H9 (cell line): ENCODE data around the gene SHC1. TPM values are rescaled to one million over a fixed set of nuclear protein-coding genes. Genes with fewer than 3 reads are reported as not detected.

Experiments
- DNase-seq: peaks from one replicate; pipeline ENCODE4 v3.0.0-alpha.2; 2017
- H2AFZ ChIP-seq: one replicate; pipeline ENCODE4 v1.6.1; 2013; ENCODE audit warnings: mild to moderate bottlenecking, low read length, control low read depth, moderate library complexity
- H2AK5ac ChIP-seq: 2 replicates; pipeline ENCODE4 v1.6.1; 2013; ENCODE audit warnings: low read length, control low read depth, mixed read lengths; ENCODE audit not compliant: insufficient read length
- H2BK120ac ChIP-seq: one replicate; pipeline ENCODE4 v1.6.1; 2013; ENCODE audit warnings: low read depth, mild to moderate bottlenecking, low read length, control low read depth, inconsistent platforms; ENCODE audit not compliant: poor library complexity, severe bottlenecking
- H2BK12ac ChIP-seq: 2 replicates; pipeline ENCODE4 v1.6.1; 2013; ENCODE audit warnings: low read length, control low read depth, mixed read lengths, low read depth; ENCODE audit not compliant: insufficient read length
- H2BK15ac ChIP-seq: 2 replicates; pipeline ENCODE4 v1.6.1; 2013; ENCODE audit warnings: low read depth, low read length, control low read depth
- H2BK20ac ChIP-seq: one replicate; pipeline ENCODE4 v1.6.1; 2013; ENCODE audit warnings: low read depth, mild to moderate bottlenecking, low read length, control low read depth, inconsistent platforms; ENCODE audit not compliant: poor library complexity, severe bottlenecking
- H2BK5ac ChIP-seq: 2 replicates; pipeline ENCODE4 v1.6.1; 2013; ENCODE audit warnings: low read length, control low read depth, mixed read lengths; ENCODE audit not compliant: insufficient read length
- H3K14ac ChIP-seq: 2 replicates; pipeline ENCODE4 v1.6.1; 2013; ENCODE audit warnings: low read length, control low read depth; ENCODE audit not compliant: insufficient read depth
- H3K18ac ChIP-seq: 2 replicates; pipeline ENCODE4 v1.6.1; 2013; ENCODE audit warnings: low read depth, mild to moderate bottlenecking, mixed read lengths, low read length, control low read depth; ENCODE audit not compliant: insufficient read length
- H3K23ac ChIP-seq: 2 replicates; pipeline ENCODE4 v1.6.1; 2013; ENCODE audit warnings: low read length, control low read depth, mixed read lengths, low read depth; ENCODE audit not compliant: insufficient read length
- H3K23me2 ChIP-seq: 2 replicates; pipeline ENCODE4 v1.6.1; 2013; ENCODE audit warnings: low read depth, mild to moderate bottlenecking, mixed read lengths, low read length, control low read depth; ENCODE audit not compliant: insufficient read length, poor library complexity, severe bottlenecking
- H3K27ac ChIP-seq: 2 replicates; pipeline ENCODE4 v1.5.1; 2013; ENCODE audit warnings: low read length, control low read depth, mixed read lengths, low read depth; ENCODE audit not compliant: insufficient read length
- H3K27me3 ChIP-seq: 2 replicates; pipeline ENCODE4 v1.6.1; 2013; ENCODE audit warnings: low read length, control low read depth, inconsistent platforms; ENCODE audit not compliant: insufficient read depth
- H3K4ac ChIP-seq: 2 replicates; pipeline ENCODE4 v1.6.1; 2013; ENCODE audit warnings: low read depth, mild to moderate bottlenecking, control low read depth, inconsistent platforms, low read length, moderate library complexity
- H3K4me1 ChIP-seq: 2 replicates; pipeline ENCODE4 v1.6.1; 2013; ENCODE audit warnings: low read length, control low read depth, inconsistent platforms; ENCODE audit not compliant: insufficient read depth
- H3K4me2 ChIP-seq: 2 replicates; pipeline ENCODE4 v1.6.1; 2013; ENCODE audit warnings: low read length, control low read depth, mixed read lengths; ENCODE audit not compliant: insufficient read length, insufficient read depth
- H3K56ac ChIP-seq: 2 replicates; pipeline ENCODE4 v1.6.1; 2013; ENCODE audit warnings: low read depth, mild to moderate bottlenecking, mixed read lengths, low read length, control low read depth; ENCODE audit not compliant: insufficient read length
- H3K79me1 ChIP-seq: 2 replicates; pipeline ENCODE4 v1.6.1; 2013; ENCODE audit warnings: low read depth, mild to moderate bottlenecking, moderate library complexity, low read length, control low read depth, inconsistent platforms; ENCODE audit not compliant: insufficient read depth, poor library complexity, severe bottlenecking
- H3K79me2 ChIP-seq: 2 replicates; pipeline ENCODE4 v1.6.1; 2013; ENCODE audit warnings: low read length, control low read depth, inconsistent platforms; ENCODE audit not compliant: insufficient read depth
- H3K9ac ChIP-seq: 2 replicates; pipeline ENCODE4 v1.6.1; 2013; ENCODE audit warnings: low read length, control low read depth, mixed read lengths; ENCODE audit not compliant: insufficient read length; ENCODE audit errors: extremely low read depth
- H3K9me3 ChIP-seq: one replicate; pipeline ENCODE4 v1.6.1; 2013; ENCODE audit warnings: low read depth, low read length, inconsistent platforms; ENCODE audit not compliant: control insufficient read depth
- H3T11ph ChIP-seq: one replicate; pipeline ENCODE4 v1.6.1; 2013; ENCODE audit warnings: mild to moderate bottlenecking, low read length, control low read depth, inconsistent platforms
- H4K20me1 ChIP-seq: one replicate; pipeline ENCODE4 v1.6.1; 2013; ENCODE audit not compliant: control insufficient read depth, insufficient read length, insufficient read depth
- H4K5ac ChIP-seq: 2 replicates; pipeline ENCODE4 v1.6.1; 2013; ENCODE audit warnings: low read depth, mild to moderate bottlenecking, mixed read lengths, low read length, control low read depth; ENCODE audit not compliant: insufficient read length
- H4K8ac ChIP-seq: replicated peaks from 2 replicates; pipeline ENCODE4 v1.6.1; 2013; ENCODE audit warnings: low read length, control low read depth, mixed read lengths, low read depth; ENCODE audit not compliant: insufficient read length
- H4K91ac ChIP-seq: 2 replicates; pipeline ENCODE4 v1.6.1; 2013; ENCODE audit warnings: low read depth, mild to moderate bottlenecking, moderate library complexity, mixed read lengths, low read length, control low read depth; ENCODE audit not compliant: insufficient read length
- H3K27ac Mint-ChIP-seq, 3 experiments: 2 replicates in 2 of 3; 3 replicates in 1 of 3; pipeline ENCODE4 v1.8.0; 2020 to 2021; ENCODE audit warnings: mixed read lengths in 3 of 3, mild to moderate bottlenecking in 1 of 3, moderate library complexity in 1 of 3
- H3K27me3 Mint-ChIP-seq: 2 replicates; pipeline ENCODE4 v1.8.0; 2021; ENCODE audit warnings: low read depth, mild to moderate bottlenecking, moderate library complexity, mixed read lengths
- H3K36me3 Mint-ChIP-seq, 3 experiments: 2 replicates in 2 of 3; 3 replicates in 1 of 3; pipeline ENCODE4 v1.8.0; 2020 to 2021; ENCODE audit warnings: low read depth in 3 of 3, mixed read lengths in 3 of 3; ENCODE audit not compliant: insufficient read depth in 1 of 3
- H3K4me1 Mint-ChIP-seq, 2 experiments: 2 replicates each; pipeline ENCODE4 v1.8.0; 2020; ENCODE audit warnings: mixed read lengths in 2 of 2
- H3K4me3 Mint-ChIP-seq, 2 experiments: 2 replicates in 1 of 2; 3 replicates in 1 of 2; pipeline ENCODE4 v1.8.0; 2020 to 2021; ENCODE audit warnings: mild to moderate bottlenecking in 2 of 2, mixed read lengths in 2 of 2, moderate library complexity in 1 of 2
- H3K9me3 Mint-ChIP-seq, 2 experiments: 2 replicates in 1 of 2; 3 replicates in 1 of 2; pipeline ENCODE4 v1.8.0; 2020; ENCODE audit warnings: mild to moderate bottlenecking in 2 of 2, mixed read lengths in 2 of 2, moderate library complexity in 1 of 2
- WGBS: extraction: QIAGEN DNeasy Blood & Tissue Kit; methylation state at CpG from one replicate; pipeline ENCODE4 v1.1.7; 2013; ENCODE audit warnings: missing lambda C conversion rate, low lambda C conversion rate, mixed read lengths; ENCODE audit not compliant: insufficient read length; ENCODE audit errors: extremely low coverage; 5-methylcytosine and 5-hydroxymethylcytosine counted together
- total RNA-seq: library from RNA; stranded (reverse); gene quantifications from 2 replicates; pipeline ENCODE4 v1.2.1, GENCODE V29; 2021
- TF ChIP-seq, protein P1 (sequence below): fragments of 200-600 bp; sonication (generic); conservative IDR thresholded peaks from 3 replicates; pipeline ENCODE4 v1.8.0; 2021; ENCODE audit warnings: antibody characterized with exemption, mild to moderate bottlenecking

The SHC1 gene
- total RNA-seq, 1 experiment from 2014 or later = 168 TPM

DNA sequence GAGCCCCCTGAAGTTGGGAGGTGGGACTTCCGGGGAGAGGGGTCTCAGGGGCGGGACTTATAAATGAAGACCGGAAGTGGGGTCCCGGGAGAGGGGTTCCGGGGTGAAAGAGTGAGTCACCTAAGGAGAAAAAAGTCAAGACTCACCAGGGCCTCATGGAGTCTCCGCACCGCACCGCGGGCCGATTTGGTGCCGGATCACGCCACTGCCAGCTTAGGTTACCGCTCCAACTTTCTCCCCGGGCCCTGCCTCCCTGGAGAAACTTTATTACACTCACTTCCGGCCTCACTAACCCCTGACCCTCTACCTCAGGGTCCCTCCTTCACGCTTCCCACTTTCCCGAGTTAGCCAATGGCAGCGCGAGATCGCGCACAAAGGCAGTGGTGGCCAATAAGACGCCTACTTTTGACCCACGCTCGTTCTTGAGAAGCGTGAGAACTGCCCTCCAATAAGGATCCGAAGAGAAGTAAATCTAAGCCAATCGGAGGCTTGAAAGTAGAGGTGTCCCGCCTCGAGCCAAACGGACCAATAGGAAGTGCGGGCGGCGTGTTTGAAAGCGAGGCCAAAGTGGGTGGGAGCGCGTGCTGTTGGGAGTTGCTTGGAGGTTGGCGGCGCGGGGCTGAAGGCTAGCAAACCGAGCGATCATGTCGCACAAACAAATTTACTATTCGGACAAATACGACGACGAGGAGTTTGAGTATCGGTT is 3.7 kb upstream of the SHC1 start, which contains the start of gene CKS1B:
Gene CKS1B, plus strand, starts transcription at position 580 of the 706 bp plus-strand sequence. Its CDS starts 65 bp downstream, at position 645.
- TF ChIP-seq, protein P1, sequence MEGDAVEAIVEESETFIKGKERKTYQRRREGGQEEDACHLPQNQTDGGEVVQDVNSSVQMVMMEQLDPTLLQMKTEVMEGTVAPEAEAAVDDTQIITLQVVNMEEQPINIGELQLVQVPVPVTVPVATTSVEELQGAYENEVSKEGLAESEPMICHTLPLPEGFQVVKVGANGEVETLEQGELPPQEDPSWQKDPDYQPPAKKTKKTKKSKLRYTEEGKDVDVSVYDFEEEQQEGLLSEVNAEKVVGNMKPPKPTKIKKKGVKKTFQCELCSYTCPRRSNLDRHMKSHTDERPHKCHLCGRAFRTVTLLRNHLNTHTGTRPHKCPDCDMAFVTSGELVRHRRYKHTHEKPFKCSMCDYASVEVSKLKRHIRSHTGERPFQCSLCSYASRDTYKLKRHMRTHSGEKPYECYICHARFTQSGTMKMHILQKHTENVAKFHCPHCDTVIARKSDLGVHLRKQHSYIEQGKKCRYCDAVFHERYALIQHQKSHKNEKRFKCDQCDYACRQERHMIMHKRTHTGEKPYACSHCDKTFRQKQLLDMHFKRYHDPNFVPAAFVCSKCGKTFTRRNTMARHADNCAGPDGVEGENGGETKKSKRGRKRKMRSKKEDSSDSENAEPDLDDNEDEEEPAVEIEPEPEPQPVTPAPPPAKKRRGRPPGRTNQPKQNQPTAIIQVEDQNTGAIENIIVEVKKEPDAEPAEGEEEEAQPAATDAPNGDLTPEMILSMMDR = no peak
- Histone ChIP-seq H3K4me1 (peaks cover 4% of the 10 kb centered on the region; the same call in 1 of the 2 replicates), H4K8ac (no peak within 1 kb of the TSS), H4K5ac (no peak within 1 kb of the TSS), H2BK120ac (no peak within 1 kb of the TSS), H3K23ac (no peak within 1 kb of the TSS), H3K14ac (peak within 1 kb of the TSS; percentile 75; the same call in 1 of the 2 replicates), H3K18ac (peak within 1 kb of the TSS; percentile 81), H3K4ac (no peak within 1 kb of the TSS), H3K23me2 (peaks cover 38% of the 10 kb centered on the region), H2BK5ac (no peak within 1 kb of the TSS), H4K91ac (no peak within 1 kb of the TSS), H2AK5ac (no peak within 1 kb of the TSS), H3K79me2 (peaks cover 31% of the 10 kb centered on the region), H2BK12ac (no peak within 1 kb of the TSS), H2BK15ac (no peak within 1 kb of the TSS), H3T11ph (no peak within 1 kb of the TSS), H3K9me3 (no peaks in the 10 kb centered on the region), H3K56ac (peak within 1 kb of the TSS; percentile 15), H3K27ac (peak within 1 kb of the TSS; percentile 97), H3K27me3 (no peaks in the 10 kb centered on the region), H3K9ac (peak within 1 kb of the TSS; percentile 93), H3K4me2 (peak within 1 kb of the TSS; percentile 87), H2BK20ac (no peak within 1 kb of the TSS), H2AFZ (no peak within 1 kb of the TSS), H3K79me1 (no peaks in the 10 kb centered on the region), H4K20me1 (no peaks in the 10 kb centered on the region)
- Mint-ChIP-seq H3K27me3 (no peaks in the 10 kb centered on the region), H3K36me3 (peaks cover 12 to 30% (median 21%) of the 10 kb centered on the region in 3 experiments; a peak in 6 of 7 replicates), H3K4me3 (no peak within 1 kb of the TSS), H3K9me3 (no peaks in the 10 kb centered on the region), H3K27ac (no peak within 1 kb of the TSS), H3K4me1 (peaks cover 31 to 33% of the 10 kb centered on the region in 2 experiments)
- DNase-seq = peak; percentile 99
- no CpG with 5 or more reads among the region's 47 CpGs for whole genome bisulfite sequencing
